Right hindlimb (tissue), 1 donor: ENCODE results near the gene DTHD1.

Source experiments
- DNase-seq: peaks from one replicate; pipeline ENCODE4 v3.0.0-alpha.2; 2018

Gene DTHD1

DNA sequence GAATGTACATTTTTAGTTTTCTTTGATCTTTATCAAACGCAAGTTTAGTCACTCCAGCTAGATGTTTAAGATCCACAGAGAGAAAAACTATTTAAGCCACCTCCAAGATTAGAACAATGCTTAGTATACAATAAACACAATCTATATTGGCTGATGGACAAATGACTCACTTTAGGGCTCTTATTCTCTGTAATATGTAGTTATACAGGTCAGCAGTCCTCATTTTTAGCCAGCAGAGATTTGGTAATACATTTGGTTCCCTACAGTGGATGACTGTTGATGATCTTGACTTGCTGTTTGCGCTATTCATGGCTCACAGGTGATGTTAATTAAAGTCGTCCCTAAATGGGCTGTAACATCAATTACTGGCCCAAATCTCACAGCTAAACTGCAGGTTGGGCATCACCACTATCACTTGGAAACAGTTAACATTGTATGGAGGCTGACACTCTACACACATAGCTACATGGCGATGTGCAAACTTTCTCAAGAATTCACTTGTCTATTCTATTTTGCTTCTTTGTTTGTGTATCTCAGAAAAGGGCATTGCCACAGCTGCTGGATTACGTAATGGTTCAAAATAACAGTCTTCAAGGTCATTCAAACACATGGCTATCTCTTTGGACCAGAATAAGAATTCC, 11.8 kb upstream of the DTHD1 start:
- DNase-seq = no peak

DNA sequence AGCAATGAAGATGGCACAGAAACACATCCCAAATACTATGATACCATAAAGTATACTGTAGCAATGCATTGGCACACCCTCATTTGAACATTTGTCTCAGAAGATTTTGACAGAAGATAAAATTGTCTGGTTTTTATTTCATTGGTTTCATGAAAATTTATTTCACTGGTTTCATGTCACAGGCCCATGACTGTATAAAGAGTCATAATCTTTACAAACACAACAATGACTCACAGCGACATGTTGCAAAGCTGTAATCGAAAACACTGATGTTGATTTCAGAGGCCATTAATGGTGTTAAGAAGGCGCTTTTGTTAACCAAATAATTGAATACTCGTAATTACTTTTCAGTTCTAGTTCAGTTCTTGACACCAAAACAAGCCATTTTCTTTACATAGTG, 8.1 kb upstream of the DTHD1 start:
- no peak for DNase-seq

DNA sequence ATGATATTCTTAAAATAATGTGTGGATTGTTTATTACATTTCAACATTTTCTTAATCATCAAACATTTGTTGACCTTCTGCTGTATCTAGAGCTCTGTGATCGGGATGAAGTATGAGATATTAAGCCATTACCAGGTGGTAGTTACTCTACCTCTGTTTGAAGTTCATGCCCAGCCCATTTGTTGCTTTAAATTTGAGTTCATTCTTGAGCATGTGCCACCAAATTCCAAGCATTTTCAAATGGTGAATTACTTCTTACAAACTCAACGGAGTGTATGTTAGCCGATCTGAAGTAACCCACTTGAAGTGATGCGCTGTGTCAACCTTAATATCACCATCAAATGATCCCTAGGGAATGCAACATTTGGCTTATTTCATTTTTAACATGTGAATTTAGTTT, 7.3 kb upstream of the DTHD1 start:
- DNase-seq = no peak

GRCh38 chr4:36277533-36277932, 3.9 kb upstream of the DTHD1 start:
- DNase-seq = no peak

- no peak for DNase-seq
Observed at GRCh38 chr4:36278789-36279188, 2.6 kb upstream of the DTHD1 start.

DNA sequence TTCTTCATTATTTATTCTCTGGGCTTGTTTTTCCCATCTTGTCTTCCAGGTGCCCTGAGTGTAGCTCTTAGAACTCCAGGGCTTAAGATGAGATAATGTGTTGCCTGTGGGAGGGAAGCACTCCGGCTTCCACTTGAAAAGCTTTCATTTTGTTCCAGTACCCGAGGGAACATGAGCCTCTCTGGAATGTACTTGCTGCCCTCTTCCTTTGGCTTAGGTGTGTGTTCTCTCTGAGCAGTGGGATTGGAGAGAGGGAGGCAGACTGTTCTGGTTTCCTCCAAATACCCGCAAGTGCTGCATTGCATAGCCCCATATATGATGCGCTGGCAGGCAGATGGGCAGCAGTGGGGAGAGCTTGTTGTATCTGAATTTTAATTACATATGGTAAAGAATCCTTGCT, 861 bp upstream of the DTHD1 start:
- no peak for DNase-seq

DNA sequence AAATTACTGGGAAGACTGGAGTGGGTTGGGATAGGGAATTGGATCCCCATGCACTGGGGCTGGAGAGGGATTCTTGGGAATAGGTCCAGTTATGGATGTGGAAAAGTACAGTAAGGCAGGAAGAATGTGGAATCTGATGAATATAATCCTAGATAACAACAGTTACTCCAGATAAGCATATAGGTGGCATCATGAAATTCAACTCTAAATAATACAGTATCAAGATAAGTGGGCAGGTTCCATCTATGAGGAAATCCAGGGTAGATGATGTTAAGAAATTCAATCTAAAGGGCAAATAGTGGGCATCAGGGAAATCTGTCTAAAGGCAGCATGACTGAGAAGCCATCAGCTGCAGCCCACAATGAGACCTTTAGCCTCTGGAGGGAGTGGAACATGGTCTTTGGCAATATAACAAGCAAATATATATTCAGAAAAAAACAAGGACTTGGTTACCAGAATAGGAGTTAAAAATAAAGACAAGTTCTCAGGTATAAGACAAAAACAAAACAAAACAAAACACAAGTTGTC, 1.2 kb downstream of the DTHD1 start:
- no peak for DNase-seq

DNA sequence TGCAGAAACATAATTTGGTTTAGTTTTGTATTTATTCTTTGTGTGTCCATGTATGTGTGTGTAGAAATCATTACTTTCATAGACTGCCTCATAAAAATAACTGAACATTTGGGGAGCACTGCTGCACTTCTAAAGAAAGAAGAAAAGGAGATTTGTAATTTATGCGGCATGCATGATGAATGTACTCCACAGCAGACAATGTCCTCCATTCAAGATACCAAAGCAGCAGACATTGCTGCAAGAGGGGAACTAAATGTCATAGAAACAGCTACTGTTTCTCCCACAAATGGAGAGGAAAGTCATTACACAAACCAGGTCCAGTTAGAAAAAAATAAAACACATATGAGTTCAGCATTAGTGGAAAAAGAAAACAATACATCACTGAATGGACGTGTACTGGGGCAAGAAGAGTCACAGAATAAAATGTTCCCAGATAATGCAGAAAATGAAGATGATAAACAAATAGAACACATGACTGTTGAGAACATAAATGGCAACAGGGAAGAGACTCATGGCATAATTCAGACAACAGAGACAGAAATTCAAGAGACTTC, 2.6 kb downstream of the DTHD1 start:
- DNase-seq = no peak

- DNase-seq = no peak
Observed at GRCh38 chr4:36285784-36286480, 4.5 kb downstream of the DTHD1 start.

- DNase-seq = no peak
Observed at GRCh38 chr4:36286481-36286871, 5.1 kb downstream of the DTHD1 start.

GRCh38 chr4:36288731-36289426, 7.5 kb downstream of the DTHD1 start:
- no peak for DNase-seq

DNA sequence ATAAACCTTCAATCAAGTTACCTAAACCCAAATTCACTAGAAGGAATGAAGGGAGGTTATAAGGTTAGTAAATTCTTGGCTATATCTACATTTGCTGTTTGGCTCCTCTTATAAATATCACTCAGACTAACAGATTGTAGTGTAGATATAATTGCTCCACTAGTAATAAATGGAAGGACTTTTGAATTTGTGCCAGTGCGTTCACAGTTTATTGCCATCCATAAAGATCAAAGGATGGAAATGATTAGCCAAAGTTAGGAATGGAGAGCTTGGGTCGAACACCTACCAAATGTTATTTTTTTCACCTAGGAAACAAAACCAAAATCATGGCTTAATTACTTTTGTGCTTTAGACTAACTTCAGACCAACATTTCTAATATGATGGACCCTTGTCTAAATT, 9.2 kb downstream of the DTHD1 start:
- DNase-seq = no peak

GRCh38 chr4:36292556-36293188, 11.3 kb downstream of the DTHD1 start:
- DNase-seq = no peak

GRCh38 chr4:36301127-36301526, 19.7 kb downstream of the DTHD1 start:
- no peak for DNase-seq

DNA sequence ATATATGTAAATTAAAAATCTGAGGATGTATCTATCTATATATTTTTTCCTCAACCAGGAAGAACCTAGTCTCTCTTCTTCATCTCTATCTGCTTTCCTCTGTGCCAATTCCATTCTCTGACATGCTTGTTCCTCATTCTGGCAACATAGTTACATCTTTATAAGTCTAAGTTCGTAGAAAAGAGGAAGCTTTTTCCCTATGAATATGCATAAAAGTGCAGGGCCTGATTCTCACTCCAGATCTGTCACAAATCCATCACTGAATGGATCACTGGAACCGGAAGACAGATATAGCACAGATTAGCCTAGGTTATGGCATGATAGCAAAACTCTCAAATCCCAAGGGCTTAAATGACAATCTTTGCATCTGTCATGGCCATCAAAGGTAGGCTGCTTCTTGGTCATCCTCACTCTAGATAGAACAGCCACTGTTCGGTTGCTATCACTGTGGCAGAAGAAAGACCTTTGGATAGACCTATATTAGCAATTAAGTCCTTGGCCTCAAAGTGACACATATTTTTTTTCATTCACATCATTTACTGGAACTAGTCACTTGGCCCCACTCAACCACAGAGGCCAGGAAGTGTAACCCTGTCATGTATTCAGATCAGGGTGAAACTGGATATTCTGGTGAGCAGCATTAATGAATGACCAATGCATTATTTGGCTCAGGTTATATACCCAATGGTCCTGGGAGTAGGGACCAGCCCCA, 22.2 kb downstream of the DTHD1 start:
- no peak for DNase-seq

DNA sequence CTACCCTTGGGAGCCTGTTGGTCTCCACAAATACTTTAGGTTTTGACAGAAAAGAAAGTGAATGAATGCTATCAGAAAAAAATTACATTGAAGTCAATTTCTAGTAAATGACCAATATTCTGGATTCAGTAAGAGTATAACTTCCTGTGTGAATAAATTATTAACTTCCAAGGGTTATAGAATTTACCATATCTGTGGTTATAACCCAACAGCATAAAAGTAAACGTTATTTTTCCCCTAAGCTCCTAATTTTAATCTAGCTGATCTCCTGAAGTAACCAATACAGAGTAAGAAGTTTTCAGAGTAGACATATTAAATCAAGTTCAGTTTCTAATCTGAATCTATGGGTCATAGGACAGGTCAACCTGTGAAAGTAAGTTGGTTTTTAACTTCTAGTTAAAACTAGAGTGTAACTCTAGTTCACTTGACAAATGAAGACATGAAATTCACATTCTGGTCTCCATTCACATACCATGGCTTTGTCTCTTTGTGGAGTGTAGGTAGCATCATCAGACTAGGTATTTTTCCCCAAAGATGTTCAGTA, 22.8 kb downstream of the DTHD1 start:
- DNase-seq = no peak

- peak; percentile 22 for DNase-seq
Observed at GRCh38 chr4:36308150-36308549, 26.7 kb downstream of the DTHD1 start.

DNA sequence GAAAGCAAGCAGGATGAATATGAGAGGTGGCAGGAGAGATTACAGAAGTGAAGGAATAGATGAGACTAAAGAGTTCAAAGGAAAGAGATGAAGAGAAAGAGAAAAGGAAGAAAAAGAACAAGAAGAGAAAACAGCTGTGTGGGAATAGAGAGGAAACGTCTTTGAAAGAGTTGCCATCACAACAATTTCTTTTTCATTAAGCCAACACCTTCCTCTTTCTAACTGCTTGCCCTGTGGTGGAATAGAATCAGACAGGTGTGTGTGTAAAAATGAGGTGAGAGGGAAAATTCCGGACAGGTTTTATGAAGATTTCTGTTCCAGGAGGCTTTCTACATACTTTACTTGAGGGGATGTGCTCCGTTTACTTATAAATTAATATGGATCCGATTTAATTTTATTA, 28.8 kb downstream of the DTHD1 start:
- DNase-seq = no peak

- DNase-seq = peak; percentile 26
Observed at GRCh38 chr4:36310793-36311192, 29.4 kb downstream of the DTHD1 start.

GRCh38 chr4:36312511-36312910, 31.1 kb downstream of the DTHD1 start:
- DNase-seq = no peak

- DNase-seq = no peak
Observed at GRCh38 chr4:36313301-36313700, 31.9 kb downstream of the DTHD1 start.

DNA sequence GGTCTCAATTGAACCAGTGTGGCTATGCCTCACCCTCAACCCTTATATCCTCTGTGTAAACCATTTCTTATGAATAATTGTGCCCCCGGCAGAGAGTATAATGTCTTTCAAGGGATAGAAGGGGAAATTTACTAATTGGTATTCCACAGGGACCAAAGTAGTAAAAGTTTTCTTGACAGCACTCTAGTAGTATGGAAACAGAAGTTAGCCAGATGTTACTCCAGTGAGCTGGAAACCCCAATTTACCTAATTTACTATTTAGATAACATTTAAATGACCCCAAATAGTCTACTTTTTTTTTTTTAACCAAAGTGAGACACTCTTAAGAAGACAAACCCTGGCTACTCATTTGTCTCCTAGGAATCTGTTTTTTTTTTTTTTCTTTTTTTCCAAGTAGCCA, 32.3 kb downstream of the DTHD1 start:
- no peak for DNase-seq
